ENCODE results near the gene GRHL3. TPM values are rescaled to one million over a fixed set of nuclear protein-coding genes. Genes with fewer than 3 reads are reported as not detected.

The GRHL3 gene
- total and polyA plus RNA-seq, 2 experiments from 2014 or later = not detected

DNA sequence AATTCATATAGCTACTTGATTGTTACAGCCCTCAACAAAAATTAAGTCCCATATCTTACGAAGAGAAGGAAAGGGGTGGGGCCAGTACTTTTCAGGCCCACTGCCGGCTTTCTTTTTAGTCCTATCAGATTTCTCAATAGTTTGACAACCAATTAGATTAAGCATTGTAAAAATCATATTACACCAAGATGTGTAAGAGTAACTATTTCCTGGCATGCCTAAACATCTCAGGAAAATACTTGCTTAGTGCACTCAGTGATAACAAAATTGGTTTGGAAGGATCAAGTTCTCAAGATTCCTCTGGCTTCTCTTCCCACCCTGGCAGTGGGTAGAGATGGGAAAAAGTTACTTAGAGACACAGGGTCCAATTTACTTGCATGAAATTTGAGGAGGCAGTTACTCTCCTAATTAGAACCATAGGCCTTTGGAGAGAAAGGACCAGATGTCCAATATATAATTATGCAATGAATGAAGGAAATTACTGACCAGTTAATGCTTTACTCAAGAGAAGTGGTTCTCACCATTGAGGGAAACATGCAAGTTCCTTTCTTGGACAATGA, 64.3 kb downstream of the GRHL3 start:
- no peaks in the 10 kb centered on the region for H3K79me2 ChIP-seq (ENCODE audit: insufficient read depth)
- 46 to 55% methylated on average over 2 of the region's 2 CpGs for WGBS, 2 experiments (ENCODE audit: low coverage in 1 of 2, low lambda C conversion rate in 2 of 2, missing lambda C conversion rate in 2 of 2)
- TF ChIP-seq EZH2phosphoT487 (IDR thresholded peaks at IDR 0.05; ENCODE audit: insufficient read depth, low read depth) (no peak), EZH2 (IDR thresholded peaks at IDR 0.05; ENCODE audit: insufficient read depth, poor library complexity, severe bottlenecking) (no peak)
- no peak overlapping the region for H3K4me2 ChIP-seq (ENCODE audit: unreplicated experiment)
- no peak overlapping the region for H2AFZ ChIP-seq
- no peak overlapping the region for H3K9ac ChIP-seq
- no peaks in the 10 kb centered on the region for H3K9me2 ChIP-seq (ENCODE audit: insufficient read depth)
- peaks cover 42% of the 10 kb centered on the region for H3F3A ChIP-seq (ENCODE audit: insufficient read depth)
- H3K4me3 ChIP-seq = no peak overlapping the region
- DNase-seq = peak; percentile 17
- H3K4me1 ChIP-seq (ENCODE audit: insufficient read depth) = peaks cover 37% of the 10 kb centered on the region
- 0 out of 2 replicates have a peak overlapping the region, but pooled peaks have one; percentile 71 for H3K27ac ChIP-seq
- H3K9me3 ChIP-seq (ENCODE audit: low read depth) = no peaks in the 10 kb centered on the region
- in situ Hi-C loops (cut with MboI) = no loop called here
- H3K36me3 ChIP-seq (ENCODE audit: low read depth) = no peaks in the 10 kb centered on the region; the same call in 1 of the 2 replicates
- H3K27me3 ChIP-seq (replicated peaks; ENCODE audit: insufficient read depth) = no peaks in the 10 kb centered on the region
- no peaks in the 10 kb centered on the region for H4K20me1 ChIP-seq (ENCODE audit: insufficient read depth)

DNA sequence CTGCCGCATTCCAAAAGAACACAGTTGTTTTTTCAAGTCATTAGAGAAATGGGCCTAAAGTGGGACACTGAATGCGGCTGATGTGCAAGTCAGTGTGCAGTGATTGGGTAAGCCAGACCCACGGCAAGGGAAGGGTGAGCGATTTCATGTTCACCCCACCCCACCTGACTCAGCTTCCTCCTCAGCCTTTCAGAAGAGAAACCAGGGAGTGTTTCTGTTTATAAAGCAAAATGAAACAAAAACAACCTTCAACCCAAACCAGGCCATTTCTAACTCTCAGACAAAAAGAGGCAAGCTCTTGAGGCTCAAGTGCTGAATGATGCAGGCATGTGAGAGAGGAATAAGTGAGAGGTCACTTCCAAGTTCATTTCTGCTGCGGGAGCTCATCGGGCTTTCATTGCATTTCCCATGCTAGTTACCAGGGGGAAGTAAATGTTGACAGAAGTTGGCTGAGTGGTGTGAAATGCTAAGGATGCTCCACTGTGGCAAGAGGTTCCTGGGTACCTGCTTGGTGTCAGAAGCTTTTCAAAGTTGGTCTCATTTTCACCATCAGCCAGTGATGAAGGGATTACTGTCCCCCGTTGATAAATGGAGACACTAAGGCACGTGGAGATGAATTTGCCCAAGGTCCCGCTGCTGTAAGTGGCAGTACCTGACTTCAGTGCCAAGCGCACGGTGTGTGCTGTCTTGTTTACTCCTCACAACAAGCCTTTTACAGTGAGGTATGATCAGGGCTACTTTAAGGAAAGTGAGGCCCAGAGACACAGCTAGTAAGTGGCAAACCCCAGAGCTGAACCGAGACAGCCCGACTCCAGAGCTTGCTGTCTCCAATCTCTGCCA, 65.3 kb downstream of the GRHL3 start:
- Histone ChIP-seq H3K9me2 (ENCODE audit: insufficient read depth) (no peaks in the 10 kb centered on the region), H3K36me3 (ENCODE audit: low read depth) (no peaks in the 10 kb centered on the region), H3K27me3 (replicated peaks; ENCODE audit: insufficient read depth) (no peaks in the 10 kb centered on the region), H3K79me2 (ENCODE audit: insufficient read depth) (no peaks in the 10 kb centered on the region), H2AFZ (peak overlapping the region; percentile 47; the same call in 1 of the 2 replicates), H3K4me2 (ENCODE audit: unreplicated experiment) (peak overlapping the region; percentile 70), H3F3A (ENCODE audit: insufficient read depth) (peaks cover 41% of the 10 kb centered on the region), H3K9me3 (ENCODE audit: low read depth) (no peaks in the 10 kb centered on the region), H4K20me1 (ENCODE audit: insufficient read depth) (no peaks in the 10 kb centered on the region), H3K4me1 (ENCODE audit: insufficient read depth) (peaks cover 39% of the 10 kb centered on the region), H3K9ac (peak overlapping the region; percentile 70), H3K27ac (peak overlapping the region; percentile 71), H3K4me3 (peak overlapping the region; percentile 42)
- 66 to 68% methylated on average over 13 of the region's 13 CpGs for WGBS, 2 experiments (ENCODE audit: low coverage in 1 of 2, low lambda C conversion rate in 2 of 2, missing lambda C conversion rate in 2 of 2)
- TF ChIP-seq EZH2phosphoT487 (IDR thresholded peaks at IDR 0.05; ENCODE audit: insufficient read depth, low read depth) (no peak), EZH2 (IDR thresholded peaks at IDR 0.05; ENCODE audit: insufficient read depth, poor library complexity, severe bottlenecking) (no peak)
- in situ Hi-C loops (cut with MboI) = no loop called here
- DNase-seq = peak; percentile 86

DNA sequence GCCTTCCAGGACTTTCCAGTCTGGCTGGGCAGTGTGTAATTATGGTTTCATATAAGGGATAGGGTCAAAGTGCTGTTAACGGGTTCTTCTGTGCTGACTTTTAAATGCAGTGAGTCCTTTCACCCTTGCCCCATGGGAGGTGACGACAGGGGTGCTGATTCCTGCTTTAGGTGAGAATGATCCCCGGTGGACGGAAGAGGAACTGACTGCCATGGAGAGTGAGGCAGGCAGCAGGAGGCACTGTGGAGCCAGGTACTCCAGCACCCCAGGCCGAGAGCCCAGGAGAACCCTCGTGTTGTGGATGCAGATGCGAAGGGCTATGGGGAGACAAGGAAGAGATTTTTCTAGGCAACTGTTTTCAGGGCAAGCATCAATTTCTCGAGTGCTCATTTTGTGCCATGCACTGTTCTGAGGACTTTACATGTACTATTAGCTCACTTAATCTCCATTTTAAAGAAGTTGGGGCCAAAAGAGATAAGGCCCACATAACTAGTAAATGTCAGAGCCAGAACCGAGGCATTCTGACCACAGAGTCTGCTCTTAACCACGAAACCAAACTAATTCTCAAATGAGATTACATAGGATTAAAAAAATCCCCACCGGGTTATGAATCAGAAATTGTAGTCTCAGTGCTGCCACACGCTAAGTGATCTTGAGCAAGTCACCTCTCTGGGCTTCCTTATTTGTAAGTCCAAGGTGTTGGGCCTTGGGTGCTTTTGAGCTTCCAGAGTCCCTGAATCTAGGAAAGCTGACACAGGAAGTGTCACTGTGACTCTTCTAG, 66.2 kb downstream of the GRHL3 start:
- no peaks in the 10 kb centered on the region for H3K9me3 ChIP-seq (ENCODE audit: low read depth)
- in situ Hi-C loops (cut with MboI) = no loop called here
- peaks cover 31% of the 10 kb centered on the region for H3K4me1 ChIP-seq (ENCODE audit: insufficient read depth)
- H3K9ac ChIP-seq = peak overlapping the region; percentile 70; the same call in 1 of the 2 replicates
- peaks cover 34% of the 10 kb centered on the region for H3F3A ChIP-seq (ENCODE audit: insufficient read depth)
- H2AFZ ChIP-seq = no peak overlapping the region
- TF ChIP-seq EZH2 (IDR thresholded peaks at IDR 0.05; ENCODE audit: insufficient read depth, poor library complexity, severe bottlenecking) (no peak), EZH2phosphoT487 (IDR thresholded peaks at IDR 0.05; ENCODE audit: insufficient read depth, low read depth) (no peak)
- H3K79me2 ChIP-seq (ENCODE audit: insufficient read depth) = no peaks in the 10 kb centered on the region
- H3K36me3 ChIP-seq (ENCODE audit: low read depth) = no peaks in the 10 kb centered on the region
- peak overlapping the region; percentile 70 for H3K4me2 ChIP-seq (ENCODE audit: unreplicated experiment)
- H3K4me3 ChIP-seq = no peak overlapping the region
- no peaks in the 10 kb centered on the region for H3K27me3 ChIP-seq (replicated peaks; ENCODE audit: insufficient read depth)
- peak; percentile 81 for DNase-seq
- WGBS, 2 experiments (ENCODE audit: low coverage in 1 of 2, low lambda C conversion rate in 2 of 2, missing lambda C conversion rate in 2 of 2) = 72 to 75% methylated on average over 12 of the region's 12 CpGs
- H3K9me2 ChIP-seq (ENCODE audit: insufficient read depth) = no peaks in the 10 kb centered on the region
- H4K20me1 ChIP-seq (ENCODE audit: insufficient read depth) = no peaks in the 10 kb centered on the region
- peak overlapping the region; percentile 71 for H3K27ac ChIP-seq

DNA sequence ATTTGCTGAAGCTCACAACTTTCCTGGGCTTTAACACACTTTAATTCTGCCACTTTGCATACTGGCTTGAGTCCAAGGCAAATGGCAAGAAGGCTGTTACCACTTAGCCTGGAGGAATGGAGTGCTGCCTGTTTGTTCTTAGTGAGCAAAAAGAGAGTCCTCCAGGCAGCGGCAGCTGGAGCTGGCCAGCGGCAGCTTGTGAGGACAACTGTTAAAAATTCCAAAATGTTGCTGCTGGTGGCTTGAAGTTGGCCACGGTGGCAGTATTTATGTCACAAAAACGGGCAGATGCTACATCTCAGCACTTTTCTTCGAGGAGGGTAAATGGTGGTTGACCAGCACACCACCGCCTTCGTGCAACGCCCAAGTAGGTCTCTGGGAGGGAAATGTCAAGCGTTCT, 67.1 kb downstream of the GRHL3 start:
- no peaks in the 10 kb centered on the region for H3K36me3 ChIP-seq (ENCODE audit: low read depth)
- in situ Hi-C loops (cut with MboI) = no loop called here
- H2AFZ ChIP-seq = no peak overlapping the region

More for the DNA sequence above, 67.1 kb downstream of the GRHL3 start:
- DNase-seq = peak; percentile 50
- no peaks in the 10 kb centered on the region for H3K9me3 ChIP-seq (ENCODE audit: low read depth)
- H3K9me2 ChIP-seq (ENCODE audit: insufficient read depth) = no peaks in the 10 kb centered on the region
- no peaks in the 10 kb centered on the region for H4K20me1 ChIP-seq (ENCODE audit: insufficient read depth)
- no peak overlapping the region for H3K4me2 ChIP-seq (ENCODE audit: unreplicated experiment)
- no peak overlapping the region for H3K9ac ChIP-seq
- TF ChIP-seq EZH2 (IDR thresholded peaks at IDR 0.05; ENCODE audit: insufficient read depth, poor library complexity, severe bottlenecking) (no peak), EZH2phosphoT487 (IDR thresholded peaks at IDR 0.05; ENCODE audit: insufficient read depth, low read depth) (no peak)
- H3K4me3 ChIP-seq = no peak overlapping the region
- peak overlapping the region; percentile 71 for H3K27ac ChIP-seq
- H3K27me3 ChIP-seq (replicated peaks; ENCODE audit: insufficient read depth) = no peaks in the 10 kb centered on the region
- H3F3A ChIP-seq (ENCODE audit: insufficient read depth) = peaks cover 31% of the 10 kb centered on the region
- 25 to 36% methylated on average over 9 of the region's 9 CpGs for WGBS, 2 experiments (ENCODE audit: low coverage in 1 of 2, low lambda C conversion rate in 2 of 2, missing lambda C conversion rate in 2 of 2)
- no peaks in the 10 kb centered on the region for H3K79me2 ChIP-seq (ENCODE audit: insufficient read depth)
- H3K4me1 ChIP-seq (ENCODE audit: insufficient read depth) = peaks cover 34% of the 10 kb centered on the region
